Natural killer cell (primary cell): ENCODE data around the gene CCNA1. TPM values are rescaled to one million over a fixed set of nuclear protein-coding genes. Genes with fewer than 3 reads are reported as not detected.
A peak's percentile ranks its signal among the peaks of the same experiment; 100 is the strongest.

Source experiments
- ATAC-seq, 3 donors: fragments of 150-1000 bp in 2 of 3; fragments of 200-7000 bp in 1 of 3; cut with Tn5 transposase; 1 replicate in 1 of 3; 2 replicates in 2 of 3; pipeline ENCODE4 v1.10.0; 2021; ENCODE audit warnings: mild to moderate bottlenecking in 2 of 3, moderate library complexity in 2 of 3
- DNase-seq, 2 donors: peaks; one replicate each; pipeline versions ENCODE4 v3.0.0 to v3.0.0-alpha.2; 2013 to 2021; ENCODE audit warnings: mixed read lengths in 1 of 2
- H3K27ac ChIP-seq: one replicate; pipeline ENCODE4 v1.5.1; 2013; ENCODE audit warnings: mild to moderate bottlenecking, low read length
- H3K27me3 ChIP-seq: one replicate; pipeline ENCODE4 v1.6.1; 2013; ENCODE audit warnings: low read length; ENCODE audit not compliant: control insufficient read depth, insufficient read depth
- H3K36me3 ChIP-seq: one replicate; pipeline ENCODE4 v1.6.1; 2013; ENCODE audit warnings: low read length; ENCODE audit not compliant: control insufficient read depth, insufficient read depth
- H3K4me1 ChIP-seq: one replicate; pipeline ENCODE4 v1.6.1; 2013; ENCODE audit warnings: low read length; ENCODE audit not compliant: control insufficient read depth, insufficient read depth
- H3K4me3 ChIP-seq: one replicate; pipeline ENCODE4 v1.5.1; 2013; ENCODE audit warnings: low read length
- H3K9me3 ChIP-seq: one replicate; pipeline ENCODE4 v1.6.1; 2013; ENCODE audit warnings: low read length; ENCODE audit not compliant: control insufficient read depth, insufficient read depth
- H3K27ac Mint-ChIP-seq, 2 donors: one replicate each; pipeline ENCODE4 v1.8.0; 2022; ENCODE audit warnings: mild to moderate bottlenecking in 2 of 2, mixed read lengths in 2 of 2, moderate library complexity in 1 of 2
- H3K27me3 Mint-ChIP-seq, 2 donors: one replicate each; pipeline ENCODE4 v1.8.0; 2022; ENCODE audit warnings: low read depth in 2 of 2, mixed read lengths in 2 of 2
- H3K36me3 Mint-ChIP-seq: one replicate; pipeline ENCODE4 v1.8.0; 2022; ENCODE audit warnings: mixed read lengths
- H3K4me1 Mint-ChIP-seq, 2 donors: one replicate each; pipeline ENCODE4 v1.8.0; 2022; ENCODE audit warnings: mixed read lengths in 2 of 2
- H3K4me3 Mint-ChIP-seq: one replicate; pipeline ENCODE4 v1.8.0; 2022; ENCODE audit warnings: mild to moderate bottlenecking, moderate library complexity, mixed read lengths
- H3K9me3 Mint-ChIP-seq, 2 donors: one replicate each; pipeline ENCODE4 v1.8.0; 2022; ENCODE audit warnings: mixed read lengths in 2 of 2
- CTCF ChIP-seq: fragments of 200-600 bp; IDR thresholded peaks from one replicate; pipeline ENCODE4 v1.8.0; 2022; ENCODE audit warnings: antibody characterized with exemption
- WGBS: methylation state at CpG from one replicate; pipeline ENCODE4 v1.1.7; 2013; ENCODE audit warnings: missing lambda C conversion rate; ENCODE audit not compliant: insufficient coverage; 5-methylcytosine and 5-hydroxymethylcytosine counted together
- intact Hi-C: fragments of 100-400 bp; cut with micrococcal nuclease; formaldehyde crosslinking; loops from one replicate; pipeline ENCODE4 v1.14.2; 2022
- total RNA-seq, 4 donors: library from RNA; stranded (reverse); fragments of 120-200 nt in 1 of 4; gene quantifications; one replicate each; pipeline versions ENCODE4 v1.2.3 to v1.2.4, GENCODE V29; 2013 to 2022

The CCNA1 gene
- total RNA-seq, 3 donors from 2014 or later (not counting 1 experiment from before 2014, with no cell fraction given), result 0.20 to 7.7 TPM; not detected in 1

- 38% methylated on average over 4 of the region's 4 CpGs for WGBS
- ATAC-seq, result peak in 1 of 3 donors; percentile 46
- Mint-ChIP-seq H3K27ac (no peak overlapping the region), H3K9me3 (peaks cover 0 to 2% of the 10 kb centered on the region in 2 donors), H3K4me3 (no peak overlapping the region), H3K4me1 (peaks cover 0 to 5% of the 10 kb centered on the region in 2 donors), H3K36me3 (no peaks in the 10 kb centered on the region), H3K27me3 (peaks cover 30 to 49% of the 10 kb centered on the region in 2 donors)
- no peak for TF ChIP-seq CTCF
- Histone ChIP-seq H3K36me3 (no peaks in the 10 kb centered on the region), H3K27me3 (peaks cover 7% of the 10 kb centered on the region), H3K9me3 (no peaks in the 10 kb centered on the region), H3K4me1 (peaks cover 7% of the 10 kb centered on the region), H3K4me3 (no peak overlapping the region), H3K27ac (no peak overlapping the region)
- intact Hi-C loops, result no loop called here
- DNase-seq, result no peak
Measured at GRCh38 chr13:36436811-36437210, 4.5 kb downstream of the CCNA1 start.

GRCh38 chr13:36438594-36439483 lies 6.5 kb downstream of the CCNA1 start:
- H3K27ac Mint-ChIP-seq, result no peak overlapping the region
- intact Hi-C loops, result no loop called here
- no peaks in the 10 kb centered on the region for H3K27me3 ChIP-seq
- DNase-seq (no peak), ATAC-seq (no peak)
- no peaks in the 10 kb centered on the region for H3K4me1 ChIP-seq
- TF ChIP-seq CTCF, result no peak
- no peaks in the 10 kb centered on the region for H3K9me3 ChIP-seq
- H3K36me3 ChIP-seq, result no peaks in the 10 kb centered on the region
- H3K4me1 Mint-ChIP-seq, result no peaks in the 10 kb centered on the region
- peaks cover 16 to 34% of the 10 kb centered on the region in 2 donors for H3K27me3 Mint-ChIP-seq
- no peak overlapping the region for H3K4me3 ChIP-seq
- H3K4me3 Mint-ChIP-seq, result no peak overlapping the region
- H3K9me3 Mint-ChIP-seq, result peaks cover 0 to 2% of the 10 kb centered on the region in 2 donors
- WGBS, result 70% methylated on average over 4 of the region's 6 CpGs
- H3K27ac ChIP-seq, result no peak overlapping the region
- H3K36me3 Mint-ChIP-seq, result no peaks in the 10 kb centered on the region

- Histone ChIP-seq H3K27me3 (no peaks in the 10 kb centered on the region), H3K27ac (no peak overlapping the region), H3K4me1 (no peaks in the 10 kb centered on the region), H3K9me3 (no peaks in the 10 kb centered on the region), H3K4me3 (no peak overlapping the region), H3K36me3 (no peaks in the 10 kb centered on the region)
- H3K27ac Mint-ChIP-seq, result no peak overlapping the region
- ATAC-seq, result peak in 1 of 3 donors; percentile 63
- H3K27me3 Mint-ChIP-seq, result no peaks in the 10 kb centered on the region
- DNase-seq, result no peak
- TF ChIP-seq CTCF, result no peak
- 9% methylated on average over 4 of the region's 5 CpGs for WGBS
- no peak overlapping the region for H3K4me3 Mint-ChIP-seq
- intact Hi-C loops, result no loop called here
- no peaks in the 10 kb centered on the region for H3K4me1 Mint-ChIP-seq
- no peaks in the 10 kb centered on the region for H3K9me3 Mint-ChIP-seq
- H3K36me3 Mint-ChIP-seq, result no peaks in the 10 kb centered on the region
Measured at GRCh38 chr13:36445278-36445677, 13.0 kb downstream of the CCNA1 start.
